ENCODE results near the gene RPP25L. TPM values are rescaled to one million over a fixed set of nuclear protein-coding genes. Genes with fewer than 3 reads are reported as not detected.

The RPP25L gene
- total and polyA plus RNA-seq, 2 donors (not counting 1 experiment from before 2014, with no cell fraction given) = 13.5 to 34.3 TPM

DNA sequence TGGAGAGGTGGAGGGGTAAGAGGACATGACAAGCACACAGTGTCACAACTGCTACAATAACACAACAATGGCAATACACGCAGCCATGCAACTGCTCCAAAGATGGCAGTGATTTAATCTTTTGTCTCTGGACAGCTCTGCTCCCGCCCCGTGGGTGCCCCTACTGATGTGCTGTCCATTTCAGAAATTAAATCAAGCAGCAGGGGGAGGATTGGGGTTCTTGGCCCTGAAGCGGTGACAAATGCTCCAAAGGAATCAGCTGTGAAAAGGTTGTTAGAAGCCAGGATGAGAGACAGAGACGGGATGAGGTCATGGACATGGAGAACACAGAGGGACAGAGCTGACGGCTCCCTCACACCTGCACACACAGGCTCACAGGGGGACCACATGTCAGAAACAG is 44.9 kb downstream of the RPP25L start:
- TF ChIP-seq, protein P1, sequence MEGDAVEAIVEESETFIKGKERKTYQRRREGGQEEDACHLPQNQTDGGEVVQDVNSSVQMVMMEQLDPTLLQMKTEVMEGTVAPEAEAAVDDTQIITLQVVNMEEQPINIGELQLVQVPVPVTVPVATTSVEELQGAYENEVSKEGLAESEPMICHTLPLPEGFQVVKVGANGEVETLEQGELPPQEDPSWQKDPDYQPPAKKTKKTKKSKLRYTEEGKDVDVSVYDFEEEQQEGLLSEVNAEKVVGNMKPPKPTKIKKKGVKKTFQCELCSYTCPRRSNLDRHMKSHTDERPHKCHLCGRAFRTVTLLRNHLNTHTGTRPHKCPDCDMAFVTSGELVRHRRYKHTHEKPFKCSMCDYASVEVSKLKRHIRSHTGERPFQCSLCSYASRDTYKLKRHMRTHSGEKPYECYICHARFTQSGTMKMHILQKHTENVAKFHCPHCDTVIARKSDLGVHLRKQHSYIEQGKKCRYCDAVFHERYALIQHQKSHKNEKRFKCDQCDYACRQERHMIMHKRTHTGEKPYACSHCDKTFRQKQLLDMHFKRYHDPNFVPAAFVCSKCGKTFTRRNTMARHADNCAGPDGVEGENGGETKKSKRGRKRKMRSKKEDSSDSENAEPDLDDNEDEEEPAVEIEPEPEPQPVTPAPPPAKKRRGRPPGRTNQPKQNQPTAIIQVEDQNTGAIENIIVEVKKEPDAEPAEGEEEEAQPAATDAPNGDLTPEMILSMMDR (conservative IDR thresholded peaks at IDR 0.05 in 1 of 2, IDR thresholded peaks at IDR 0.05 in 1 of 2; ENCODE audit: low read depth in 1 of 2, low read length in 2 of 2) = no peak
- TF ChIP-seq EZH2 (IDR thresholded peaks at IDR 0.05; ENCODE audit: low read length, missing control alignments) = no peak
- DNase-seq (ENCODE audit: low read depth in 2 of 2) = no peak
- no peaks in the 10 kb centered on the region for H3K79me2 ChIP-seq (ENCODE audit: control insufficient read depth, insufficient read depth, low read length)
- H3K4me1 ChIP-seq (ENCODE audit: control insufficient read depth, extremely low read depth, insufficient read depth, low read length) = no peaks in the 10 kb centered on the region
- H3K27ac ChIP-seq (ENCODE audit: insufficient read depth, low read length) = no peak overlapping the region
- peaks cover 11% of the 10 kb centered on the region for H3K27me3 ChIP-seq (ENCODE audit: control insufficient read depth, insufficient read depth, low read length)
- H3K36me3 ChIP-seq (ENCODE audit: control insufficient read depth, insufficient read depth, low read length) = no peaks in the 10 kb centered on the region
- no peak overlapping the region for H2AFZ ChIP-seq (ENCODE audit: low read length)
- H3K4me3 ChIP-seq (replicated peaks in 1 of 4; ENCODE audit: control extremely low read depth in 1 of 4, insufficient read depth in 1 of 4, low read depth in 3 of 4, low read length in 4 of 4) = no peak overlapping the region
- no peaks in the 10 kb centered on the region for H3K9me3 ChIP-seq (ENCODE audit: control insufficient read depth, insufficient read depth, low read depth, low read length)
- no peak overlapping the region for H3K9ac ChIP-seq (ENCODE audit: insufficient read depth, low read length)
- H4K20me1 ChIP-seq (ENCODE audit: control insufficient read depth, extremely low read depth, insufficient read depth, low read length) = no peaks in the 10 kb centered on the region
- no peak overlapping the region for H3K4me2 ChIP-seq (ENCODE audit: extremely low read depth, insufficient read depth, low read length)

- Histone ChIP-seq H3K27me3 (ENCODE audit: control insufficient read depth, insufficient read depth, low read length) (peaks cover 11% of the 10 kb centered on the region), H2AFZ (ENCODE audit: low read length) (no peak overlapping the region), H3K4me1 (ENCODE audit: control insufficient read depth, extremely low read depth, insufficient read depth, low read length) (no peaks in the 10 kb centered on the region), H3K4me2 (ENCODE audit: extremely low read depth, insufficient read depth, low read length) (no peak overlapping the region), H3K27ac (ENCODE audit: insufficient read depth, low read length) (no peak overlapping the region), H3K36me3 (ENCODE audit: control insufficient read depth, insufficient read depth, low read length) (no peaks in the 10 kb centered on the region), H3K9me3 (ENCODE audit: control insufficient read depth, insufficient read depth, low read depth, low read length) (no peaks in the 10 kb centered on the region), H3K4me3 (replicated peaks in 1 of 4; ENCODE audit: control extremely low read depth in 1 of 4, insufficient read depth in 1 of 4, low read depth in 3 of 4, low read length in 4 of 4) (no peak overlapping the region), H3K9ac (ENCODE audit: insufficient read depth, low read length) (no peak overlapping the region), H4K20me1 (ENCODE audit: control insufficient read depth, extremely low read depth, insufficient read depth, low read length) (no peaks in the 10 kb centered on the region), H3K79me2 (ENCODE audit: control insufficient read depth, insufficient read depth, low read length) (no peaks in the 10 kb centered on the region)
- no peak for TF ChIP-seq EZH2 (IDR thresholded peaks at IDR 0.05; ENCODE audit: low read length, missing control alignments)
- TF ChIP-seq, protein P1 (conservative IDR thresholded peaks at IDR 0.05 in 1 of 2, IDR thresholded peaks at IDR 0.05 in 1 of 2; ENCODE audit: low read depth in 1 of 2, low read length in 2 of 2) = no peak
- DNase-seq (ENCODE audit: low read depth in 2 of 2) = no peak
These were observed 45.6 kb downstream of the RPP25L start for GRCh38 chr9:34566322-34566721.

DNA sequence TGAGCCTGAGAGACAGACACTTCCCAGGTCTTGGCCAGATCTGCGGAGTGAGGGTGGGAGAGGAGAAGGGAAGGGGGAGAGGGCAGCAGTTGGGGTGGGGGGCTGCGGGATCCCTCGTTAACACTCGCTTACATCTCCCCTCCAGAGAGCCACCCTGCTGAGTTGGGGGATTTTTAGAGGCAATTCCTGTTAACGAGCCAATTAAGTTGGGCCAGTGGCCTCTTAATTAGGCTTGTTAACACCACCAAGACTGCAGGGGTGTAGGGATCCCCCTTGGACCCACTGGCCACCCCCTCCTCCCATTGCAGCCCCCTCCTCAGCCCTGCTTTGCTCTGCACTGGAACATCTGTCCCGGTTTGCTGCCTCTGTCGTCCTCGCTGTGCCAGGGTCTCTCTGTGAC is 46.0 kb downstream of the RPP25L start:
- no peak overlapping the region for H2AFZ ChIP-seq (ENCODE audit: low read length)
- peaks cover 11% of the 10 kb centered on the region for H3K27me3 ChIP-seq (ENCODE audit: control insufficient read depth, insufficient read depth, low read length)
- TF ChIP-seq EZH2 (IDR thresholded peaks at IDR 0.05; ENCODE audit: low read length, missing control alignments) = no peak
- TF ChIP-seq, protein P1 (conservative IDR thresholded peaks at IDR 0.05 in 1 of 2, IDR thresholded peaks at IDR 0.05 in 1 of 2; ENCODE audit: low read depth in 1 of 2, low read length in 2 of 2) = no peak

More for the DNA sequence above, 46.0 kb downstream of the RPP25L start:
- Histone ChIP-seq H3K9me3 (ENCODE audit: control insufficient read depth, insufficient read depth, low read depth, low read length) (no peaks in the 10 kb centered on the region), H3K9ac (ENCODE audit: insufficient read depth, low read length) (no peak overlapping the region), H3K4me1 (ENCODE audit: control insufficient read depth, extremely low read depth, insufficient read depth, low read length) (no peaks in the 10 kb centered on the region), H3K27ac (ENCODE audit: insufficient read depth, low read length) (no peak overlapping the region), H4K20me1 (ENCODE audit: control insufficient read depth, extremely low read depth, insufficient read depth, low read length) (no peaks in the 10 kb centered on the region), H3K4me3 (replicated peaks in 1 of 4; ENCODE audit: control extremely low read depth in 1 of 4, insufficient read depth in 1 of 4, low read depth in 3 of 4, low read length in 4 of 4) (no peak overlapping the region), H3K36me3 (ENCODE audit: control insufficient read depth, insufficient read depth, low read length) (no peaks in the 10 kb centered on the region), H3K4me2 (ENCODE audit: extremely low read depth, insufficient read depth, low read length) (no peak overlapping the region), H3K79me2 (ENCODE audit: control insufficient read depth, insufficient read depth, low read length) (no peaks in the 10 kb centered on the region)
- no peak for DNase-seq (ENCODE audit: low read depth in 2 of 2)

All from fibroblast of lung (primary cell).